Measurements from ENCODE around the gene NEURL3. TPM values are rescaled to one million over a fixed set of nuclear protein-coding genes. Genes with fewer than 3 reads are reported as not detected.
A peak's percentile ranks its signal among the peaks of the same experiment; 100 is the strongest.

Gene NEURL3
- polyA plus RNA-seq, 3 donors: not detected

GRCh38 chr2:96501886-96502810 is 3.0 kb downstream of the NEURL3 start:
- Mint-ChIP-seq H3K27ac (no peak overlapping the region), H3K36me3 (no peaks in the 10 kb centered on the region), H3K4me3 (no peak overlapping the region), H3K4me1 (peaks cover 7% of the 10 kb centered on the region), H3K27me3 (ENCODE audit: low read depth in 3 of 3) (peaks cover 3 to 25% (median 15%) of the 10 kb centered on the region in 3 donors), H3K9me3 (peaks cover 0 to 6% (median 0%) of the 10 kb centered on the region in 7 donors)
- Histone ChIP-seq H3K27me3 (ENCODE audit: control insufficient read depth in 2 of 2, insufficient read depth in 2 of 2, low read length in 2 of 2) (no peaks in the 10 kb centered on the region), H3K79me2 (ENCODE audit: insufficient read depth, low read length) (no peaks in the 10 kb centered on the region), H3K27ac (ENCODE audit: low read depth in 1 of 2, low read length in 2 of 2) (no peak overlapping the region), H3K36me3 (replicated peaks in 1 of 2; ENCODE audit: control insufficient read depth in 1 of 2, insufficient read depth in 2 of 2, low read length in 2 of 2) (no peaks in the 10 kb centered on the region), H4K20me1 (ENCODE audit: insufficient read depth, low read length) (no peaks in the 10 kb centered on the region), H3K4me3 (replicated peaks in 1 of 3; ENCODE audit: low read depth in 2 of 3, low read length in 3 of 3) (no peak overlapping the region), H3K9me3 (replicated peaks in 1 of 2; ENCODE audit: control insufficient read depth in 1 of 2, insufficient read depth in 1 of 2, low read length in 2 of 2) (no peaks in the 10 kb centered on the region), H3K4me2 (replicated peaks; ENCODE audit: extremely low read depth, low read length, poor library complexity, severe bottlenecking) (no peak overlapping the region), H2AFZ (ENCODE audit: insufficient read depth, low read depth, low read length, poor library complexity, severe bottlenecking) (no peak overlapping the region), H3K4me1 (ENCODE audit: control insufficient read depth in 1 of 2, insufficient read depth in 2 of 2, low read length in 2 of 2) (peaks cover 0 to 9% of the 10 kb centered on the region in 2 donors), H3K9ac (ENCODE audit: insufficient read depth, low read length, poor library complexity, severe bottlenecking) (no peak overlapping the region)
- DNase-seq: no peak
- intact Hi-C loops (cut with micrococcal nuclease): no loop called here
- TF ChIP-seq, protein P1, sequence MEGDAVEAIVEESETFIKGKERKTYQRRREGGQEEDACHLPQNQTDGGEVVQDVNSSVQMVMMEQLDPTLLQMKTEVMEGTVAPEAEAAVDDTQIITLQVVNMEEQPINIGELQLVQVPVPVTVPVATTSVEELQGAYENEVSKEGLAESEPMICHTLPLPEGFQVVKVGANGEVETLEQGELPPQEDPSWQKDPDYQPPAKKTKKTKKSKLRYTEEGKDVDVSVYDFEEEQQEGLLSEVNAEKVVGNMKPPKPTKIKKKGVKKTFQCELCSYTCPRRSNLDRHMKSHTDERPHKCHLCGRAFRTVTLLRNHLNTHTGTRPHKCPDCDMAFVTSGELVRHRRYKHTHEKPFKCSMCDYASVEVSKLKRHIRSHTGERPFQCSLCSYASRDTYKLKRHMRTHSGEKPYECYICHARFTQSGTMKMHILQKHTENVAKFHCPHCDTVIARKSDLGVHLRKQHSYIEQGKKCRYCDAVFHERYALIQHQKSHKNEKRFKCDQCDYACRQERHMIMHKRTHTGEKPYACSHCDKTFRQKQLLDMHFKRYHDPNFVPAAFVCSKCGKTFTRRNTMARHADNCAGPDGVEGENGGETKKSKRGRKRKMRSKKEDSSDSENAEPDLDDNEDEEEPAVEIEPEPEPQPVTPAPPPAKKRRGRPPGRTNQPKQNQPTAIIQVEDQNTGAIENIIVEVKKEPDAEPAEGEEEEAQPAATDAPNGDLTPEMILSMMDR (IDR thresholded peaks at IDR 0.05): no peak
- WGBS (ENCODE audit: insufficient coverage): 92% methylated on average over 10 of the region's 16 CpGs

DNA sequence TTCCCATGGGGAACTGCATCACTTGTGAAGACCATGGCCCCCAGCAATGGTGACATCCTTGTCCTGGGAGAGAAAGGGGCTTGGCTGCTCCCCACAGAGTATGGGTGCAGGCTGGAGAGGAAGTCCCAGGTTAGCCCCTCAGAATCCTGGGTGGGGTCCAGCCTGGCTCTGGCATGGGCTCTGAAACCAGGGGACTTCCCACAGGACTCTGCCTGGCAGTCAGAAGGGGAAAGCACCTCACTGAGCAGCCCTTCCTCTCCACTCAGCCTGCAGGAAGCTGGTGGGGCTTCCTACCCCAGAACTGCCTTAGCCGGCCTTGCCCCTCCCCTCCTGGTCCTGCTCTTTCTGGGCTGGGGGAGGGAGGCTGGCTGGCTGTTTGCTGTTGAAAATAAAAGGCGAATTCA is 3.7 kb downstream of the NEURL3 start:
- no peaks in the 10 kb centered on the region for H4K20me1 ChIP-seq (ENCODE audit: insufficient read depth, low read length)
- TF ChIP-seq, protein P1 (IDR thresholded peaks at IDR 0.05): no peak
- no peaks in the 10 kb centered on the region for H3K9me3 ChIP-seq (replicated peaks in 1 of 2; ENCODE audit: control insufficient read depth in 1 of 2, insufficient read depth in 1 of 2, low read length in 2 of 2)
- Mint-ChIP-seq H3K4me3 (no peak overlapping the region), H3K4me1 (peaks cover 7% of the 10 kb centered on the region), H3K36me3 (no peaks in the 10 kb centered on the region), H3K9me3 (peaks cover 0 to 6% (median 0%) of the 10 kb centered on the region in 7 donors), H3K27ac (no peak overlapping the region), H3K27me3 (ENCODE audit: low read depth in 3 of 3) (peaks cover 3 to 25% (median 15%) of the 10 kb centered on the region in 3 donors)
- no peak overlapping the region for H3K9ac ChIP-seq (ENCODE audit: insufficient read depth, low read length, poor library complexity, severe bottlenecking)
- H3K4me2 ChIP-seq (replicated peaks; ENCODE audit: extremely low read depth, low read length, poor library complexity, severe bottlenecking): no peak overlapping the region
- no peaks in the 10 kb centered on the region for H3K79me2 ChIP-seq (ENCODE audit: insufficient read depth, low read length)
- H3K4me3 ChIP-seq (replicated peaks in 1 of 3; ENCODE audit: low read depth in 2 of 3, low read length in 3 of 3): no peak overlapping the region
- no CpG with 5 or more reads among the region's 2 CpGs for WGBS (ENCODE audit: insufficient coverage)
- DNase-seq: peak in 2 of 3 donors; percentile 15 to 62
- no peaks in the 10 kb centered on the region for H3K27me3 ChIP-seq (ENCODE audit: control insufficient read depth in 2 of 2, insufficient read depth in 2 of 2, low read length in 2 of 2)
- no peak overlapping the region for H2AFZ ChIP-seq (ENCODE audit: insufficient read depth, low read depth, low read length, poor library complexity, severe bottlenecking)
- peaks cover 0 to 9% of the 10 kb centered on the region in 2 donors for H3K4me1 ChIP-seq (ENCODE audit: control insufficient read depth in 1 of 2, insufficient read depth in 2 of 2, low read length in 2 of 2)
- H3K27ac ChIP-seq (ENCODE audit: low read depth in 1 of 2, low read length in 2 of 2): no peak overlapping the region
- H3K36me3 ChIP-seq (replicated peaks in 1 of 2; ENCODE audit: control insufficient read depth in 1 of 2, insufficient read depth in 2 of 2, low read length in 2 of 2): no peaks in the 10 kb centered on the region
- intact Hi-C loops (cut with micrococcal nuclease): no loop called here

All from CD14-positive monocyte (primary cell).